Lung (tissue), 16 donors: Measurements from ENCODE around the gene RLN3. TPM values are rescaled to one million over a fixed set of nuclear protein-coding genes. Genes with fewer than 3 reads are reported as not detected.

Experiments used
- ATAC-seq: fragments of 200-7000 bp; cut with Tn5 transposase; one replicate; pipeline ENCODE4 v1.9.1; 2020; ENCODE audit warnings: moderate number of reproducible peaks; ENCODE audit not compliant: insufficient read depth, low FRiP score
- DNase-seq, 3 donors: peaks; one replicate each; pipeline ENCODE4 v3.0.0-alpha.2; 2013 to 2017
- H3K27ac ChIP-seq, 2 donors: one replicate each; pipeline ENCODE4 v1.5.1; 2013; ENCODE audit warnings: mild to moderate bottlenecking in 2 of 2, moderate library complexity in 2 of 2, control low read depth in 1 of 2, inconsistent platforms in 1 of 2, low read depth in 1 of 2, low read length in 1 of 2
- H3K27me3 ChIP-seq, 3 donors: one replicate each; pipeline ENCODE4 v1.5.1; 2013; ENCODE audit warnings: low read length in 2 of 3; ENCODE audit not compliant: control insufficient read depth in 3 of 3, insufficient read depth in 3 of 3
- H3K36me3 ChIP-seq, 4 donors: one replicate each; pipeline ENCODE4 v1.5.1; 2013; ENCODE audit warnings: low read length in 4 of 4, mild to moderate bottlenecking in 1 of 4, moderate library complexity in 1 of 4; ENCODE audit not compliant: control insufficient read depth in 4 of 4, insufficient read depth in 4 of 4
- H3K4me1 ChIP-seq, 5 donors: one replicate each; pipeline ENCODE4 v1.5.1; 2013; ENCODE audit warnings: low read length in 5 of 5, mild to moderate bottlenecking in 2 of 5, moderate library complexity in 1 of 5; ENCODE audit not compliant: control insufficient read depth in 5 of 5, insufficient read depth in 5 of 5
- H3K4me3 ChIP-seq: one replicate; pipeline ENCODE4 v1.5.1; 2013; ENCODE audit warnings: mild to moderate bottlenecking, control low read depth, moderate library complexity
- H3K9ac ChIP-seq, 2 donors: one replicate each; pipeline ENCODE4 v1.5.1; 2013; ENCODE audit warnings: low read length in 2 of 2, control low read depth in 1 of 2; ENCODE audit not compliant: insufficient read depth in 1 of 2
- H3K9me3 ChIP-seq, 4 donors: one replicate each; pipeline ENCODE4 v1.5.1; 2013; ENCODE audit warnings: low read length in 3 of 4, mild to moderate bottlenecking in 1 of 4, moderate library complexity in 1 of 4; ENCODE audit not compliant: control insufficient read depth in 4 of 4, insufficient read depth in 3 of 4
- WGBS, 2 donors: extraction: QIAGEN DNeasy Blood & Tissue Kit; methylation state at CpG; one replicate each; pipeline ENCODE4 v1.1.7; 2013; 5-methylcytosine and 5-hydroxymethylcytosine counted together
- long read RNA-seq, 5 donors: transcript quantifications; one replicate each; lab custom pipeline, GENCODE V29; 2026
- polyA plus RNA-seq, 2 donors: library from polyadenylated mRNA; stranded (reverse); fragments of 200-250 nt; gene quantifications; one replicate each; pipeline ENCODE4 v1.2.1, GENCODE V29; 2013
- total RNA-seq, 2 donors: library from RNA; depleted of rRNA in 1 of 2; stranded (reverse); fragments of >200 nt in 1 of 2; gene quantifications; one replicate each; pipeline ENCODE4 v1.2.1, GENCODE V29; 2014 to 2021
- TF ChIP-seq, protein P1 (sequence below): IDR thresholded peaks from 2 replicates; pipeline ENCODE4 v1.5.1; 2012; ENCODE audit warnings: mild to moderate bottlenecking; ENCODE audit errors: control extremely low read depth, extremely low read depth
- donor health status: control.
- donor health status: control.
- donor health status: Bipolar disorder and iron deficiency.
- donor health status: healthy.
- donor health status: DM: yes; HTN: yes; CAD: no.

Gene RLN3, protein sequence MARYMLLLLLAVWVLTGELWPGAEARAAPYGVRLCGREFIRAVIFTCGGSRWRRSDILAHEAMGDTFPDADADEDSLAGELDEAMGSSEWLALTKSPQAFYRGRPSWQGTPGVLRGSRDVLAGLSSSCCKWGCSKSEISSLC
- total RNA-seq (under 1 TPM in 1 of 2 donors, not detected in 1; 0.52 TPM), polyA plus RNA-seq (under 1 TPM in 1 of 2 donors, not detected in 1; 0.50 TPM)
- long read RNA-seq, donor 1 = 0 reads
- long read RNA-seq, donor 2 = 0 reads
- long read RNA-seq, donor 3 = 0 reads
- long read RNA-seq, donor 4 = 0 reads
- long read RNA-seq, donor 5 = 0 reads

DNA sequence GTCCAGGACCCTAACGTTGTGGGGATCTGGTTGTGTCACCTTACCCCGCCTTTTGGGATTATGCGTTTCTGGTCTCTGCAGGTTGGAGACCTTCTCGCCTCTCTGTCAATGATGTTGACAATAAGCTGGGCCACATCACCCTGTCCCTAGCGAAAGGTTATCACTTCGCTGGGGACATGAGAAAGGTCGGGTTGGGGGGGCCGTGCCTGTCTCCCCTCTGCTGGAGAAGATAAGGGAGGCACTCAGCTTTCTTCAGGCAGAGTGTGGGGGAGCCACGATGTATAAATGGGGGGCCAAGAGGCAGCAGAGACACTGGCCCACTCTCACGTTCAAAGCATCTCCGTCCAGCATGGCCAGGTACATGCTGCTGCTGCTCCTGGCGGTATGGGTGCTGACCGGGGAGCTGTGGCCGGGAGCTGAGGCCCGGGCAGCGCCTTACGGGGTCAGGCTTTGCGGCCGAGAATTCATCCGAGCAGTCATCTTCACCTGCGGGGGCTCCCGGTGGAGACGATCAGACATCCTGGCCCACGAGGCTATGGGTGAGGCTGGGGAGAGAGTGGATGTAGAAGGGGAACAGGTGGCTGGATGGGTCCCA, at the start of gene RLN3:
RLN3 (plus strand) TSS at position 293 of the 595 bp plus-strand sequence; CDS start at position 350, 57 bp downstream.
- no peak within 1 kb of the TSS for H3K9ac ChIP-seq
- H3K4me3 ChIP-seq = no peak within 1 kb of the TSS
- H3K27me3 ChIP-seq = peaks cover 0 to 11% (median 7%) of the 10 kb centered on the region in 3 donors
- no peak within 1 kb of the TSS for H3K27ac ChIP-seq
- TF ChIP-seq, protein P1, sequence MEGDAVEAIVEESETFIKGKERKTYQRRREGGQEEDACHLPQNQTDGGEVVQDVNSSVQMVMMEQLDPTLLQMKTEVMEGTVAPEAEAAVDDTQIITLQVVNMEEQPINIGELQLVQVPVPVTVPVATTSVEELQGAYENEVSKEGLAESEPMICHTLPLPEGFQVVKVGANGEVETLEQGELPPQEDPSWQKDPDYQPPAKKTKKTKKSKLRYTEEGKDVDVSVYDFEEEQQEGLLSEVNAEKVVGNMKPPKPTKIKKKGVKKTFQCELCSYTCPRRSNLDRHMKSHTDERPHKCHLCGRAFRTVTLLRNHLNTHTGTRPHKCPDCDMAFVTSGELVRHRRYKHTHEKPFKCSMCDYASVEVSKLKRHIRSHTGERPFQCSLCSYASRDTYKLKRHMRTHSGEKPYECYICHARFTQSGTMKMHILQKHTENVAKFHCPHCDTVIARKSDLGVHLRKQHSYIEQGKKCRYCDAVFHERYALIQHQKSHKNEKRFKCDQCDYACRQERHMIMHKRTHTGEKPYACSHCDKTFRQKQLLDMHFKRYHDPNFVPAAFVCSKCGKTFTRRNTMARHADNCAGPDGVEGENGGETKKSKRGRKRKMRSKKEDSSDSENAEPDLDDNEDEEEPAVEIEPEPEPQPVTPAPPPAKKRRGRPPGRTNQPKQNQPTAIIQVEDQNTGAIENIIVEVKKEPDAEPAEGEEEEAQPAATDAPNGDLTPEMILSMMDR = no peak
- ATAC-seq = no peak
- no peak for DNase-seq
- 66 to 72% methylated on average over 24 of the region's 24 CpGs for WGBS, 2 donors
- peaks cover 0 to 7% (median 0%) of the 10 kb centered on the region in 5 donors for H3K4me1 ChIP-seq
- no peaks in the 10 kb centered on the region for H3K9me3 ChIP-seq
- H3K36me3 ChIP-seq = no peaks in the 10 kb centered on the region

DNA sequence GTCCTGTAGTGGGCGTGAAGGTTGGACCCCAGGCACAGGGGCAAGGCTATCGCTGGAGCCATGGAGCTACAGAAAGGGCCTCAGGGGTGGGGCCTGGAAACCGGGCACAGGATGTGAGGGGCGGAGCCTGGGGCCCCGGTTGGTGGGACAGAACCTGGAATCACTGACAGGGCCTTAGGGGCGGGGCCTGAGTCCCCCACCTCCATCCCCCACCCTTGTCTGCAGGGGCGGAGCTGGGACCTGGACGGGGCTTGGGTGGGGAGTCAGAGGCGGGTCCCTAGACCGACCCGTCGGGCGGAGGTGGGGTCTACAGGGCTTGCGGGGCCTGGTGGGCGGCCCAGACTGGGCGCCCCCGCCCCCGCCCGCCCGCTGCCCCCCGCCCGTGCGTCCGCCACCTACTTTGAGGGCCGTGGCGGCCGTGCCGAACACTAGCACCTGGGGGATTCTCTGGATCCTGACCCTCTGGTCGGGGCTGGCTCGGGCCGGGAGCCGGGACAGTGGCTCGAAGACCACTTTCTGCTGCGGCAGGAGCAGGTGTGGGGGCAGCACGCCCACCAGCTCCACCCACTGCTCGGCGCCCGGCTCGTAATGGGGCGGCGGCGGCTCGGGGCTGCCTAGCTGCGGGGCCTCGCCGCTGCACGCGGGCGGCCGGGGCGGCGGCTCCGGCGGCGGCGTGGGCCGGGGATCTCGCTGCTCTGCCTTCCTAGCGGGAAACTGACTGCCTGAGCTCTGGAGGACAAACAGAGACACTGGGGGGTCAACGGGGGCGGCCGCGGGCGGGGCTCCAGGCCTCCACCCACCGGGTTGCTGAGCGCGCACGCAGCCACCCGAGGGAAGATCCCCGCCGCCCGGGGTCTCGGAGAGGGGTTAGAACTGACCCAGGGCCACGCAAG, 49.4 kb upstream of the RLN3 start:
- WGBS, 2 donors = 6 to 8% methylated on average over 59 to 74 of the region's 74 CpGs
- peak; percentile 78 for ATAC-seq
- H3K9ac ChIP-seq = peak overlapping the region in 1 of 2 donors; percentile 16

DNA sequence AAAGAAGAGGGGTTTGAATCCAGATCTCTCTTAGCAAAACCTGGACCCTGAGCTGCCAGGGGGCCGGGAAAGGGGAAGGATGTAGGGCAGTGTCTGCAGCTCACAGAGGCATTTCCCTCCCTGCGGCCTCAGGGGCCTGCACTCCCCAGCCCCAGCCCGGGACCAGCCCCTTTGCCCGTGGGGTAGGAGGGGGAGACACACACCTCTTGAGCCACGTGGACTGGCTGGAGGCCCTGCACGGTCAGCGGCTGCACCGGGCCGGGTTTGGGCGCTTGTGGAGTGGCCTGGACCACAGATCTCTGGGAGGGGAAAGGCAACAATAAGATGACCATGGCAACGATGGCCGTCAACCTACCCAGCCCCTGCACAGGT, 48.7 kb upstream of the RLN3 start:
- ATAC-seq = no peak
- TF ChIP-seq, protein P1 = no peak
- H3K4me1 ChIP-seq = peaks cover 0 to 13% (median 7%) of the 10 kb centered on the region in 5 donors
- WGBS, 2 donors = 6 to 17% methylated on average over 12 of the region's 12 CpGs
- H3K27ac ChIP-seq = peak overlapping the region; percentile 63 to 74
- H3K9ac ChIP-seq = peak overlapping the region in 1 of 2 donors; percentile 16
- DNase-seq = peak; percentile 36 to 55 (median 53)
- H3K27me3 ChIP-seq = no peaks in the 10 kb centered on the region
- peaks cover 0 to 26% (median 8%) of the 10 kb centered on the region in 4 donors for H3K36me3 ChIP-seq
- no peaks in the 10 kb centered on the region for H3K9me3 ChIP-seq
- H3K4me3 ChIP-seq = no peak overlapping the region

More for the DNA sequence above, 49.4 kb upstream of the RLN3 start:
- no peaks in the 10 kb centered on the region for H3K27me3 ChIP-seq
- no peak overlapping the region for H3K4me3 ChIP-seq
- H3K9me3 ChIP-seq = no peaks in the 10 kb centered on the region
- DNase-seq = peak; percentile 85 to 91 (median 91)
- peak overlapping the region; percentile 73 to 74 for H3K27ac ChIP-seq
- peaks cover 0 to 25% (median 12%) of the 10 kb centered on the region in 4 donors for H3K36me3 ChIP-seq
- H3K4me1 ChIP-seq = peaks cover 0 to 13% (median 7%) of the 10 kb centered on the region in 5 donors
- TF ChIP-seq, protein P1 = no peak
